Upper lobe of right lung (tissue), 1 donor: Measurements from ENCODE around the gene MCTP1. TPM values are rescaled to one million over a fixed set of nuclear protein-coding genes. Genes with fewer than 3 reads are reported as not detected.

Source experiments
- ATAC-seq: fragments of 200-7000 bp; cut with Tn5 transposase; one replicate; pipeline ENCODE4 v1.9.1; 2020; ENCODE audit warnings: mild to moderate bottlenecking, moderate library complexity
- DNase-seq: peaks from one replicate; pipeline ENCODE4 v3.0.0-alpha.2; 2020
- H3K27ac ChIP-seq: fragments of 200-600 bp; one replicate; pipeline ENCODE4 v1.8.0; 2022
- H3K27me3 ChIP-seq: fragments of 200-600 bp; one replicate; pipeline ENCODE4 v1.8.0; 2022; ENCODE audit warnings: mild to moderate bottlenecking
- H3K36me3 ChIP-seq: fragments of 200-600 bp; one replicate; pipeline ENCODE4 v1.8.0; 2022
- H3K4me1 ChIP-seq: fragments of 200-600 bp; one replicate; pipeline ENCODE4 v1.8.0; 2022
- H3K4me3 ChIP-seq: fragments of 200-600 bp; one replicate; pipeline ENCODE4 v1.8.0; 2022; ENCODE audit warnings: mild to moderate bottlenecking
- H3K9me3 ChIP-seq: fragments of 200-600 bp; one replicate; pipeline ENCODE4 v1.8.0; 2022
- intact Hi-C: fragments of 100-400 bp; cut with DNase I; formaldehyde crosslinking; loops from one replicate; pipeline ENCODE4 v1.11.0; 2022
- total RNA-seq: library from RNA; stranded (reverse); fragmentation: NEBNext Ultra II Directional; extraction: Animal tissue kit (Norgen Biotek cat#: 25700); gene quantifications from one replicate; pipeline ENCODE4 v1.2.1, GENCODE V29; 2021
- TF ChIP-seq, protein P1 (sequence below): fragments of 200-600 bp; IDR thresholded peaks from one replicate; pipeline ENCODE4 v1.8.0; 2022; ENCODE audit warnings: antibody characterized with exemption
- donor health status: DM: no; HTN: yes; CAD: no; lungs with severe emphysema.

The MCTP1 gene
- total RNA-seq, 1 donor from 2014 or later, result 40.7 TPM

DNA sequence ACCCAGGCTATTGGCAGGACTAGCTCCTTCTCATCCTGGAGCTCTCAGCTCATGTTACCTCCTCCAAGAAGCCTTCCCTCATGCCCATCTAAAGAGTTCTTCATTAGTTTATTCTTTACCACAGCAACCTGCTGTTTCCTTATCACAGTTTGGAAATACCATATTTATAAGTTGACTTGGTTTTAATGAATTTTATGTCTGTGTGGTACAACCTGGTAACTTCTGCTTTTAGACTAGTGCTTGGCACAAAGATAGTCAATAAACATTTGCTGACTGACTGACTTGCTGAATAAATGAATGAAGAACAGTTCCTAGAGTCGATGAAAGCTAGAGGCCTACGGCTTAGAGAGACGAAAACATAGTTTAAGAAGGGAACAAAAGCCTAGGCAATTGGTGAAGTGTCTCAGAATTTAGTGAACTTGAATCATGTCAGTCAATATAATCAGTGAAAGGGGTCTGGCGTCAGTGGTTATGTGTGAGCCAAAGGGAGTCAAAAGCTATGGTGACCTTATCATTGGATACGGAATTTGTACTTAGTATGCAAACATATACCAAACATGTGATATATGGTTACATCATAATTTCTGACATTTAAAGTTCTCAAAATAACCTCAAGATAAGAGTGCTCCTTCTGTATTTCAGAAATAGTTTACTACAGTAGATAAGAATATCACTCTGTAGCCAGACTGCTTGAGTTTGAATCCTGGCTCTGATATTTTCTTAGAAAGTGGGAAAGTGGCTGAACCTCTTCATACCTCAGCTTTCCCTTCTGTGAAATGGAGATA, 239.5 kb downstream of the MCTP1 start:
- H3K9me3 ChIP-seq, result no peaks in the 10 kb centered on the region
- no peaks in the 10 kb centered on the region for H3K27me3 ChIP-seq
- TF ChIP-seq, protein P1, sequence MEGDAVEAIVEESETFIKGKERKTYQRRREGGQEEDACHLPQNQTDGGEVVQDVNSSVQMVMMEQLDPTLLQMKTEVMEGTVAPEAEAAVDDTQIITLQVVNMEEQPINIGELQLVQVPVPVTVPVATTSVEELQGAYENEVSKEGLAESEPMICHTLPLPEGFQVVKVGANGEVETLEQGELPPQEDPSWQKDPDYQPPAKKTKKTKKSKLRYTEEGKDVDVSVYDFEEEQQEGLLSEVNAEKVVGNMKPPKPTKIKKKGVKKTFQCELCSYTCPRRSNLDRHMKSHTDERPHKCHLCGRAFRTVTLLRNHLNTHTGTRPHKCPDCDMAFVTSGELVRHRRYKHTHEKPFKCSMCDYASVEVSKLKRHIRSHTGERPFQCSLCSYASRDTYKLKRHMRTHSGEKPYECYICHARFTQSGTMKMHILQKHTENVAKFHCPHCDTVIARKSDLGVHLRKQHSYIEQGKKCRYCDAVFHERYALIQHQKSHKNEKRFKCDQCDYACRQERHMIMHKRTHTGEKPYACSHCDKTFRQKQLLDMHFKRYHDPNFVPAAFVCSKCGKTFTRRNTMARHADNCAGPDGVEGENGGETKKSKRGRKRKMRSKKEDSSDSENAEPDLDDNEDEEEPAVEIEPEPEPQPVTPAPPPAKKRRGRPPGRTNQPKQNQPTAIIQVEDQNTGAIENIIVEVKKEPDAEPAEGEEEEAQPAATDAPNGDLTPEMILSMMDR, result no peak
- ATAC-seq (no peak), DNase-seq (no peak)
- intact Hi-C loops, result no loop called here
- H3K4me1 ChIP-seq, result peaks cover 17% of the 10 kb centered on the region
- H3K4me3 ChIP-seq, result no peak overlapping the region
- no peaks in the 10 kb centered on the region for H3K36me3 ChIP-seq
- no peak overlapping the region for H3K27ac ChIP-seq

DNA sequence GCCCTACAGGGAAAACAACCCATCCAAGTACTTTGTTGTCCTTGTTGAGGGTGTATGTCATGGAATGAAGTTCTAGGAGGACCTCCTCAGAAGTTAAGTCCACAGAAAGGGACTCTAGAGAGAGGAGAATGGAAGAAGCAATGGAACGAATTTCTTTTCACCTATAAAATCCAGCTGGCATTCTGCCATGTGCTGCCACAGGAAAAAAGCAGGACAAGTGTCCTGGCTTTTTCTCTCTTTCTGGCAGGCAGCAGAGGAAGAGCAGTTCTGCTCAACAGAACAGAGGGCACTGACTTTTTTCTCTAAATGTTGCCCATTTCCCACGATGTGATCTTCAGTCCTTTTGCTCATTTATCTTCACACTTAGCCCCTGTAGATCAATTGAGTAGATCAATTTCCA, 240.8 kb downstream of the MCTP1 start:
- Histone ChIP-seq H3K4me3 (no peak overlapping the region), H3K27me3 (no peaks in the 10 kb centered on the region), H3K9me3 (no peaks in the 10 kb centered on the region), H3K36me3 (no peaks in the 10 kb centered on the region), H3K4me1 (peaks cover 17% of the 10 kb centered on the region), H3K27ac (no peak overlapping the region)
- ATAC-seq (no peak), DNase-seq (no peak)
- TF ChIP-seq, protein P1, result no peak
- intact Hi-C loops, result no loop called here

DNA sequence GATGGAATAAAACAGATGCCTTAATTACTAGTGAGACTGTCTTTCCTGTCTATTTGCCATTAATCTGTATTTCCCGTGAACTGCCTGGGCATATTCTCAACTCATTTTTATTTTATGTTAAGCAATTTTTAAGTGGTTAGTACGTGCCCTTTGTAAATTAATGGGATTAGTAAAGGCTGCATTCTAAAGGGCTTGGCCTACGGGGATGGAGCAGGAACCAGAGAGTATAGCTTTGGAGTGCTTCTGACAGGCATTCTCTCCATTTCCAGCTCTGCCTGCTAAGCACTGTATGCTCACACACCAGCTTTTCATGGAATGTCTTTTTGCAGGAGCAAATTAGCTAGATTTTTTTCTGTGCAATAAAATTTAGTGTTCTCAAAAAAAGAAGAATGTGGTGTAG, 241.2 kb downstream of the MCTP1 start:
- no peak for DNase-seq
- no peaks in the 10 kb centered on the region for H3K9me3 ChIP-seq
- TF ChIP-seq, protein P1, result no peak
- no peak for ATAC-seq
- H3K36me3 ChIP-seq, result no peaks in the 10 kb centered on the region
- intact Hi-C loops, result no loop called here
- peaks cover 17% of the 10 kb centered on the region for H3K4me1 ChIP-seq
- H3K27ac ChIP-seq, result no peak overlapping the region
- H3K27me3 ChIP-seq, result no peaks in the 10 kb centered on the region
- no peak overlapping the region for H3K4me3 ChIP-seq

DNA sequence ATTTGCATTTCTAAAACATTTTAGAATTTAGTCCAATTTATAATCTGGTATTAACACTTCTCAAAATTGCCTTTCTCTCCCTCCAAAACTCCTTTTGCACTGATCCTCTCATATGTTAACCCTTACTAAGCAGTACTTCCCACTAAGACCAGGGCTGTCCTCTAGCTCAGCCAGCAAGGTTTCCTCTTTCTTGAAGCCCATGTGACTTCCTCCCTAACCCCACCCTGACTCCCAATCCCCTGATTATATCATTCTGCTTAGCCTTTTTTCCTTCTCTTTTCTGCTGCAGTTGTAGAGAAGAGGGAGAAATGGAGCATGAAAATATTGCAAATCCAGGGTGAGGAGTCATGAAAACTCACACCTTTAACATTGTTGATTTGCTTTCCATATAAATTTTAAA, 241.7 kb downstream of the MCTP1 start:
- no peak overlapping the region for H3K27ac ChIP-seq
- no peaks in the 10 kb centered on the region for H3K9me3 ChIP-seq
- intact Hi-C loops, result no loop called here
- H3K36me3 ChIP-seq, result no peaks in the 10 kb centered on the region
- TF ChIP-seq, protein P1, result no peak
- ATAC-seq (peak; percentile 91), DNase-seq (no peak)
- peaks cover 17% of the 10 kb centered on the region for H3K4me1 ChIP-seq
- H3K27me3 ChIP-seq, result no peaks in the 10 kb centered on the region
- no peak overlapping the region for H3K4me3 ChIP-seq

DNA sequence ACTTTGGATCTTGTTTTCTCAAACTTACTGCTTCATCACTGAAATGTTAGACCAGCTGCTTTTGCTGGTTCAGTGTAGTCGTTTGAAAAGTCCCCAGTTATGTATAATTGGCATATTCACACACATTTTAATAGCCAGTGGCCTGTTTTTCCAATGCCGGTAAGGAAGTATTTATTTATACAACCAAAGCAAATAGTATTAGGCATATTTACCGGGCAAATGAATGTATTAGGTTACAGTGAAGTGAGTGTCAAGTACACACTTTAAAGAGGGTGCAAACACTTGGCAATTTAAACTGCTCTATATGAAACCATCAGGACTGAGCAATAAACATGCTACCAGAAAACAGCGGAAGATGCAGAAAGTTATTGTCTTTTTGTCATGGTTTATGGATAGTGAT, 242.9 kb downstream of the MCTP1 start:
- TF ChIP-seq, protein P1, result no peak
- Histone ChIP-seq H3K27me3 (no peaks in the 10 kb centered on the region), H3K4me3 (no peak overlapping the region), H3K9me3 (no peaks in the 10 kb centered on the region), H3K4me1 (peaks cover 17% of the 10 kb centered on the region), H3K27ac (no peak overlapping the region), H3K36me3 (no peaks in the 10 kb centered on the region)
- no peak for DNase-seq
- peak; percentile 43 for ATAC-seq
- intact Hi-C loops, result no loop called here
